Ishikawa (cell line): ENCODE measurements around the gene GALNT2.
A peak's percentile ranks its signal among the peaks of the same experiment; 100 is the strongest.

Source experiments
- CEBPB ChIP-seq: IDR thresholded peaks from 2 replicates; pipeline ENCODE4 v1.6.1; 2012
- CREB1 ChIP-seq: IDR thresholded peaks from 2 replicates; pipeline ENCODE4 v1.6.1; 2012; ENCODE audit warnings: low read depth
- EGR1 ChIP-seq: IDR thresholded peaks from 2 replicates; pipeline ENCODE4 v1.6.1; 2012
- EP300 ChIP-seq: IDR thresholded peaks from 2 replicates; pipeline ENCODE4 v1.6.1; 2012; ENCODE audit warnings: borderline replicate concordance
- FOXM1 ChIP-seq: IDR thresholded peaks from 2 replicates; pipeline ENCODE4 v1.6.1; 2012; ENCODE audit warnings: low read depth, borderline replicate concordance
- MAX ChIP-seq: IDR thresholded peaks from 2 replicates; pipeline ENCODE4 v1.6.1; 2012
- NFIC ChIP-seq: IDR thresholded peaks from 2 replicates; pipeline ENCODE4 v1.6.1; 2012
- RAD21 ChIP-seq: IDR thresholded peaks from 2 replicates; pipeline ENCODE4 v1.6.1; 2012; ENCODE audit warnings: low read depth
- REST ChIP-seq: IDR thresholded peaks from 2 replicates; pipeline ENCODE4 v1.6.1; 2012; ENCODE audit warnings: low read depth, mild to moderate bottlenecking
- TAF1 ChIP-seq: IDR thresholded peaks from 2 replicates; pipeline ENCODE4 v1.6.1; 2012; ENCODE audit warnings: low read depth, mild to moderate bottlenecking
- TCF12 ChIP-seq: IDR thresholded peaks from 2 replicates; pipeline ENCODE4 v1.6.1; 2012; ENCODE audit warnings: low read depth
- TEAD4 ChIP-seq: IDR thresholded peaks from 2 replicates; pipeline ENCODE4 v1.6.1; 2012
- YY1 ChIP-seq: IDR thresholded peaks from 2 replicates; pipeline ENCODE4 v1.6.1; 2012; ENCODE audit warnings: low read depth
- ZBTB7A ChIP-seq: IDR thresholded peaks from 2 replicates; pipeline ENCODE4 v1.6.1; 2012; ENCODE audit warnings: low read depth
- TF ChIP-seq, protein P1 (sequence below): IDR thresholded peaks from 2 replicates; pipeline ENCODE4 v1.6.1; 2012

Gene GALNT2

GRCh38 chr1:230307213-230307612, 240.2 kb downstream of the GALNT2 start:
- no peak for TF ChIP-seq CREB1
- peak; percentile 71 for TF ChIP-seq NFIC

GRCh38 chr1:230308039-230308438, 241.0 kb downstream of the GALNT2 start:
- TF ChIP-seq ZBTB7A (no peak), EP300 (0 out of 2 replicates have a peak, but pooled peaks have one; percentile 38), NFIC (peak; percentile 98), MAX (peak; percentile 73), TAF1 (no peak), CEBPB (no peak), TEAD4 (0 out of 2 replicates have a peak, but pooled peaks have one; percentile 10), CREB1 (no peak), TCF12 (peak; percentile 45; the same call in 1 of the 2 replicates), EGR1 (no peak), RAD21 (0 out of 2 replicates have a peak, but pooled peaks have one; percentile 10), FOXM1 (no peak), YY1 (no peak), REST (no peak)
- TF ChIP-seq, protein P1, sequence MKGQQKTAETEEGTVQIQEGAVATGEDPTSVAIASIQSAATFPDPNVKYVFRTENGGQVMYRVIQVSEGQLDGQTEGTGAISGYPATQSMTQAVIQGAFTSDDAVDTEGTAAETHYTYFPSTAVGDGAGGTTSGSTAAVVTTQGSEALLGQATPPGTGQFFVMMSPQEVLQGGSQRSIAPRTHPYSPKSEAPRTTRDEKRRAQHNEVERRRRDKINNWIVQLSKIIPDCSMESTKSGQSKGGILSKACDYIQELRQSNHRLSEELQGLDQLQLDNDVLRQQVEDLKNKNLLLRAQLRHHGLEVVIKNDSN, result no peak

GRCh38 chr1:230308821-230309220, 241.8 kb downstream of the GALNT2 start:
- no peak for TF ChIP-seq EGR1
- no peak for TF ChIP-seq RAD21
- no peak for TF ChIP-seq REST
- no peak for TF ChIP-seq MAX
- no peak for TF ChIP-seq TCF12
- TF ChIP-seq TAF1, result no peak
- no peak for TF ChIP-seq NFIC
- no peak for TF ChIP-seq ZBTB7A
- no peak for TF ChIP-seq FOXM1
- no peak for TF ChIP-seq EP300
- no peak for TF ChIP-seq TEAD4
- TF ChIP-seq, protein P1, result no peak
- TF ChIP-seq YY1, result no peak
- TF ChIP-seq CREB1, result no peak
- no peak for TF ChIP-seq CEBPB

- TF ChIP-seq TEAD4 (no peak), CREB1 (no peak), YY1 (no peak), EP300 (no peak), MAX (no peak), ZBTB7A (no peak), NFIC (no peak), FOXM1 (no peak), EGR1 (no peak), CEBPB (no peak), TCF12 (no peak), REST (no peak), TAF1 (no peak), RAD21 (no peak)
- TF ChIP-seq, protein P1, result no peak
Observed at GRCh38 chr1:230309646-230310177, 242.7 kb downstream of the GALNT2 start.
